ENCODE results near the gene SSNA1. TPM values are rescaled to one million over a fixed set of nuclear protein-coding genes. Genes with fewer than 3 reads are reported as not detected.

Gene SSNA1
- total RNA-seq, 1 donor from 2014 or later, result 57.3 TPM

GRCh38 chr9:137152844-137153405 lies 35.6 kb upstream of the SSNA1 start:
- DNase-seq, result no peak

GRCh38 chr9:137156567-137157375 lies 31.7 kb upstream of the SSNA1 start:
- DNase-seq, result no peak

GRCh38 chr9:137157618-137158415 lies 30.7 kb upstream of the SSNA1 start:
- DNase-seq, result no peak

GRCh38 chr9:137158625-137159024 lies 29.9 kb upstream of the SSNA1 start:
- DNase-seq, result no peak

GRCh38 chr9:137159105-137160053 lies 29.1 kb upstream of the SSNA1 start:
- no peak for DNase-seq

- DNase-seq, result no peak
Measured at GRCh38 chr9:137160054-137160425, 28.4 kb upstream of the SSNA1 start.

- no peak for DNase-seq
Measured at GRCh38 chr9:137160716-137161557, 27.5 kb upstream of the SSNA1 start.

GRCh38 chr9:137161558-137162486 lies 26.7 kb upstream of the SSNA1 start:
- DNase-seq, result no peak

GRCh38 chr9:137162505-137163364 lies 25.7 kb upstream of the SSNA1 start:
- DNase-seq, result no peak

- DNase-seq, result no peak
Measured at GRCh38 chr9:137163365-137163715, 25.1 kb upstream of the SSNA1 start.

GRCh38 chr9:137163805-137164204 lies 24.7 kb upstream of the SSNA1 start:
- no peak for DNase-seq

- no peak for DNase-seq
Measured at GRCh38 chr9:137164370-137165249, 23.9 kb upstream of the SSNA1 start.

- DNase-seq, result no peak
Measured at GRCh38 chr9:137165250-137165836, 23.1 kb upstream of the SSNA1 start.

- DNase-seq, result no peak
Measured at GRCh38 chr9:137166380-137167229, 21.9 kb upstream of the SSNA1 start.

- DNase-seq, result no peak
Measured at GRCh38 chr9:137167277-137167746, 21.2 kb upstream of the SSNA1 start.
